IPS DF 4.7 (cell line): ENCODE measurements around the gene HHIPL1.

Experiments used
- DNase-seq: peaks from one replicate; pipeline ENCODE4 v3.0.0-alpha.2; 2013; ENCODE audit warnings: low spot score; ENCODE audit errors: extremely low read depth

HHIPL1 gene

GRCh38 chr14:99728231-99728920, 83.4 kb downstream of the HHIPL1 start:
- no peak for DNase-seq

DNA sequence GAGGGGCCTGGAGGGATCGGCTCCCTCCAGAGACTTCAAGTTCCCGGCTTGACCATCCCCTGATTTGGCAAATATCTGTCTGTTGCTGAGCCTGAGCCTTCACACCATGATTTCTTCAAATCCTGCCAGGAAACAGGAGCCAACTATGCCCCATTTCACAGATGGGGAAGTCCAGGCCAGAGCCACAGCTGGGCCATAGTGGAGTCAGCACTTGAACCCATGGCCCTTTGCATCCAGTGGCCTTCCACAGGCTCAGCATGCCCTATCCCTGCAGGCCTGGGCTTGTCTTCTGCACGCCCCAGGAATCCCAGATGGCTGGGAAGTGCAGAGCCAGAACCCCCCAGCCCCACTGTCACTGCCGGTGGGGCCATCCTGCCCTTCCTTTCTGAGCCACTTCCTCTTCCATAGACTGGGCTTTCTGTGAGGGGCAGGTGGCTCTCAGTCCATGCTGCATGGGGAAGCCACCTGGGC, 84.1 kb downstream of the HHIPL1 start:
- no peak for DNase-seq
